ENCODE data around the gene GPX6.
"Not testable (repeated sequence)": the region's sequence is repeated elsewhere in the genome, so short reads cannot be mapped to it uniquely, and the experiment has no call there.

The GPX6 gene

DNA sequence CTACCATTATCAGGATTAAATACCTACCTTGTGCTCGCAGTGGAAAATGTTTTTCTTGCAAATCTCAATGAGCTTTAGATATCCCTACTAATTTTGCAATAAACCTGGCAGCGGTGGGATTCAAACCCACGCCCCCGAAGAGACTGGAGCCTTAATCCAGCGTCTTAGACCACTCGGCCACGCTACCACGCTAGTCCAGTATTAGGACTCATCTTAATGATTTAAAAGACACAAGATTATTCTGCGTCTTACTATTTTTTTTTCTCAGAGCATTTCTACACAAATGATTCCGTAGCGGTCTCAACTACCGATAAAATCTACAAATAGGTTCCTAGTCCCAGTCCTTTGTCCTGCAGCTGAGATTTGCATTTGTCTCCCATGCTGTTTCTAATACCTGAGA is 37.1 kb downstream of the GPX6 start:
- no peak for DNase-seq

DNA sequence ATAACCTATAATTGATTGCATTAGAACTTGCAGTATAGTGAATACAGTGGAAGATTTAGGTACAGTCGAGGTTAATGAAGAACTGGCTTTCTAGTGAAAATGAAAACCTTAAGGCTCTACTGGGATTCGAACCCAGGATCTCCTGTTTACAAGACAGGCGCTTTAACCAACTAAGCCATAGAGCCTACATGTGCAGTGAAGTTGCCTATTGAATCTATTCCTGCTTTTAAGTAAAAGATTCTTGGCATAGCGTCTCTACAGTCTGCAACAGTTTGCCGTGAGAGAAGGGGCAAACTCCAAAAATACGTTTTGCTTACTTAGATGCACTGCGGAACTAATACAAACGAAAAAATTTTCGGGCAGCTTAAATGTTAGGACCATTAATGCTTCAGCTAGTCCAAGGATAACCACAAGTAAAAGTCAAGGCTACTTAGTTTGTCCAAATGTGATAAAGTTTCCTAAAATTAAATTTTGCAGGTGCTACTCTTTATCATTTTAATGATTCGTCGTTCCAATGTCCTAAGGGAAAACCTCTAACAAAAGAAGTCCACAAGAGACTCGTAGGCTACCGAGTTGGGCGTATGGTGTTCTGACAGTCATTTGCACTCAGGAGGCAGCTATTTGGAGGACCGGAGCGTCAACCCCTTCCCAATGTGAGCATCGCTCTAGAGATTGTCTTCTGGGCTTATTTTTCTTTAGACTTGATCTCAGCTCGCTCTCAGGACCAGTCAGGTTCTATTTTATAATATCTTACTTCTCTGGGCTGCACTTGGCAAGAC is 41.0 kb downstream of the GPX6 start:
- peak; percentile 63 for DNase-seq

DNA sequence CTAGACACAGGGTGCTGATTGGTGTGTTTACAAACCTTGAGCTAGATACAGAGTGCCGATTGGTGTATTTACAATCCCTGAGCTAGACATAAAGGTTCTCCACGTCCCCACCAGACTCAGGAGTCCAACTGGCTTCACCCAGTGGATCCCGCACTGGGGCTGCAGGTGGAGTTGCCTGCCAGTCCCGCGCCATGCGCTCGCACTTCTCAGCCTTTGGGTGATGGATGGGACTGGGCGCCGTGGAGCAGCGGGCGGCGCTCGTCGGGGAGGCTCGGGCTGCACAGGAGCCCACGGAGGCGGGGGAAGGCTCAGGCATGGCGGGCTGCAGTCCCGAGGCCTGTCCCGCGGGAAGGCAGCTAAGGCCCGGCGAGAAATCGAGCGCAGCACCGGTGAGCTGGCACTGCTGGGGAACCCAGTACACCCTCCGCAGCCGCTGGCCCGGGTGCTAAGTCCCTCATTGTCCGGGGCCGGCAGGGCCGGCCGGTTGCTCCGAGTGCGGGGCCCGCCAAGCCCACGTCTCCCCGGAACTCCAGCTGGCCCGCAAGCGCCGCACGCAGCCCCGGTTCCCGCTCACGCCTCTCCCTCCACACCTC is 46.3 kb downstream of the GPX6 start:
- not testable (repeated sequence) for DNase-seq

DNA sequence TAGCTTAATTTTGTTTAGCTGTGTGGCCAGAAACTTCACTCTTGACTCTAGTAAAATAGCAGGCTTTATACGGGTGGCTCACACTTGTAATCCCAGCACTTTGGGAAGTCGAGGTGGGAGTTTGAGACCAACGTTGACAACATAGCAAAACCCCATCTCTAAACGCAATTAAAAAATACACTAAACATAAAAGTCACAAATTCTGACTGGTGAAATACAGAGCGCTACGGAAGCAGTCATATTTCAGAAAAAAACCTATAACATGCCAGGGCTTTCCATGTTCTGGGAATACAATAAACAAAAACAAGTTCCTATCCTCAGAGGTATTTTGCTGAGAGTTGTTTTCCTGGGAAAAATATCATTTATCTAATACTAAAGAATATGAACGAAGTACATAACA is 47.5 kb downstream of the GPX6 start:
- DNase-seq: no peak

DNA sequence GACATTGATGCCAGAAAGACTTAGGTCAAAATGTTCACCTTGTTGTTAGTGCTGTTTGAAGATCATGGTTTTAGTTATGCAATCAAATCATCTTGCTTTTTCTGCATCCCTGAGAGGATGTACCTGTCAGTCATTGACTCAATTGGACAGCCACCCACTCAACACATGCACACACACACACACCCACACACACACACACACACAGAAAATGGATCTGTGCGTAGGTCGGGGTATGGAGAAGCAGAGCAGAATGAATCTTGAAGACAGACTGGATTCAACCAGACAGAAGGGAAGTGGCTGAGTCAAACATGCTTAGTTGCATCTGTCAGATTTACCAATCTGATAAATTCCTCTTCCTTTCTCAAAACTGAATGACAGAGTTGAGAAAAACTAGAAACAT is 53.2 kb downstream of the GPX6 start:
- DNase-seq: no peak

DNA sequence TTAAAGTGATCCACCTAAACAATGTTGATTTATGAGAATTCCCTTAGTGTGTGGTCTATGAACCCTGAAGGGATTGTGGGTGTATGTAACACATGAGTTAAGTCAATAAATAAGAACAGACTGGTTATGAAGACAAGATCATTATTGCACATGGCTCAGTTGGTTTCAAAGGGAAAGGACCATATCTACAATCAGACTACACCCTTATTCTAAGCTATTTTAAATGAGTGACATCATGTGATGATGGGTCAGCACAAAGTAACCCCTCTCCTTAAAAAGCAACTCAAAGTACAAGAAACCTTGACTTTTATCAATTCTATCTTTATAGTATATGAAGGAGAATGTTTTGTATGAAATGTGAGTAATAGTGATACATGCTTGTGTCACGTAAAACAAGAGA is 57.0 kb downstream of the GPX6 start:
- DNase-seq: no peak

All from NCI-H1105 treated with DMSO at 0.1 percent for 48 hours (cell line).